Muscle layer of colon (tissue), 2 donors: ENCODE results near the gene ST6GAL1.
"Not testable (repeated sequence)": the region's sequence is repeated elsewhere in the genome, so short reads cannot be mapped to it uniquely, and the experiment has no call there.

Experiments
- H3K27ac ChIP-seq: one replicate; pipeline ENCODE4 v1.7.0; 2013; ENCODE audit warnings: low read depth, mild to moderate bottlenecking, low read length, moderate library complexity
- H3K27me3 ChIP-seq, 2 donors: one replicate each; pipeline ENCODE4 v1.7.0; 2013; ENCODE audit warnings: low read length in 2 of 2, mild to moderate bottlenecking in 2 of 2; ENCODE audit not compliant: insufficient read depth in 2 of 2, control insufficient read depth in 1 of 2
- H3K36me3 ChIP-seq: one replicate; pipeline ENCODE4 v1.7.0; 2013; ENCODE audit warnings: mild to moderate bottlenecking, low read length; ENCODE audit not compliant: insufficient read depth
- H3K4me1 ChIP-seq: one replicate; pipeline ENCODE4 v1.7.0; 2013; ENCODE audit warnings: mild to moderate bottlenecking, low read length; ENCODE audit not compliant: insufficient read depth
- H3K4me3 ChIP-seq, 2 donors: one replicate each; pipeline ENCODE4 v1.7.0; 2013; ENCODE audit warnings: low read length in 2 of 2, low read depth in 1 of 2, mild to moderate bottlenecking in 1 of 2, moderate library complexity in 1 of 2
- H3K9ac ChIP-seq: one replicate; pipeline ENCODE4 v1.7.0; 2013; ENCODE audit warnings: low read length
- H3K9me3 ChIP-seq: one replicate; pipeline ENCODE4 v1.7.0; 2013; ENCODE audit warnings: mild to moderate bottlenecking, low read length
- donor health status: abdominal sarcoma.
- donor health status: Adenocarcinoma of cecum.

Gene ST6GAL1

GRCh38 chr3:186895406-186895805 lies 34.9 kb upstream of the ST6GAL1 start:
- Histone ChIP-seq H3K9ac (no peak overlapping the region), H3K9me3 (no peaks in the 10 kb centered on the region), H3K4me3 (no peak overlapping the region), H3K27me3 (no peaks in the 10 kb centered on the region), H3K36me3 (no peaks in the 10 kb centered on the region), H3K27ac (no peak overlapping the region), H3K4me1 (no peaks in the 10 kb centered on the region)

GRCh38 chr3:186896006-186896405 lies 34.3 kb upstream of the ST6GAL1 start:
- Histone ChIP-seq H3K9me3 (no peaks in the 10 kb centered on the region), H3K9ac (no peak overlapping the region), H3K36me3 (no peaks in the 10 kb centered on the region), H3K27ac (no peak overlapping the region), H3K27me3 (no peaks in the 10 kb centered on the region), H3K4me3 (no peak overlapping the region), H3K4me1 (no peaks in the 10 kb centered on the region)

DNA sequence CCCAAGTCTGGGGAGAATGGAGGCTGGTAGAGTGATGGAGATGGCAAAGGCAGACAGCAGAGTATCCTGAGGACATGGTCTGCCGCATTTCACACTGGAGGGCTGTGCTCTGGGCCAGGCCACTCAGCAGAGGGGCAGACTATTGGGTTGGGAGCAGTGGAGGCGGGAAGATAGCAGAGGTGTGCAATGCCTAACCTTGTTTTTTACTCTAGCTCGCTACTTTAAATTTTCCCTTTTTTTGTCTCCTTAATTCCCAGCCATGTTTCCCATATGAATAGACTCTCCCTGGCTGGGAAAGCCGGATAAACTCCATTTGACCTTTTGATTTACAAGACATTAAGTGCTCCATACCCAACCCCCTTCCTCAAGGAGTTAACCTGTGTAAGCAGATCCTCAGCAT lies 33.5 kb upstream of the ST6GAL1 start:
- no peaks in the 10 kb centered on the region for H3K27me3 ChIP-seq
- no peak overlapping the region for H3K27ac ChIP-seq
- H3K9me3 ChIP-seq = no peaks in the 10 kb centered on the region
- no peak overlapping the region for H3K4me3 ChIP-seq
- H3K36me3 ChIP-seq = no peaks in the 10 kb centered on the region
- no peak overlapping the region for H3K9ac ChIP-seq
- H3K4me1 ChIP-seq = no peaks in the 10 kb centered on the region

GRCh38 chr3:186901135-186901734 lies 29.1 kb upstream of the ST6GAL1 start:
- no peaks in the 10 kb centered on the region for H3K9me3 ChIP-seq
- H3K36me3 ChIP-seq = no peaks in the 10 kb centered on the region
- no peak overlapping the region for H3K9ac ChIP-seq
- no peaks in the 10 kb centered on the region for H3K27me3 ChIP-seq
- H3K4me1 ChIP-seq = no peaks in the 10 kb centered on the region
- H3K27ac ChIP-seq = no peak overlapping the region
- no peak overlapping the region for H3K4me3 ChIP-seq

GRCh38 chr3:186902154-186902553 lies 28.2 kb upstream of the ST6GAL1 start:
- H3K4me1 ChIP-seq = no peaks in the 10 kb centered on the region
- no peak overlapping the region for H3K9ac ChIP-seq
- H3K27me3 ChIP-seq = no peaks in the 10 kb centered on the region
- no peaks in the 10 kb centered on the region for H3K36me3 ChIP-seq
- H3K9me3 ChIP-seq = no peaks in the 10 kb centered on the region
- no peak overlapping the region for H3K4me3 ChIP-seq
- H3K27ac ChIP-seq = no peak overlapping the region

DNA sequence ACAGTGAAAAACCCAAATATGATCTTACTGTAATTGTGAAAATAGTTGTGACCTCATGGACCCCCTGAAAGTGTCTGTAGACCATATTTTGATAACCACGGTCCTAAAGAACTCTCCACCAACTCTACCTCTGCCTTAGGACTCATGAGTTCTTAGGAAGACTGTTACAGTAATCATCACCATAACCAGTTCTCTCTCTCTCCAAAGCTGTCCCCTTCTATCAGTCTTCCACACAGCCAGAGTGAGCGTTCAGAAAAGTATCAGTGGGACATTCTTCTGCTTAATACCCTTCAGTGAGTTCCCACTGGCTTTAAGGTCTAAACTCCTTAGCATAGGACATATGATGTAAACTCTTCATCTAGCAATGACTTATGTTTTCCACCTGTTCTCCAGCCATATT lies 27.6 kb upstream of the ST6GAL1 start:
- no peak overlapping the region for H3K27ac ChIP-seq
- H3K9me3 ChIP-seq = no peaks in the 10 kb centered on the region
- H3K36me3 ChIP-seq = no peaks in the 10 kb centered on the region
- no peak overlapping the region for H3K9ac ChIP-seq
- no peaks in the 10 kb centered on the region for H3K4me1 ChIP-seq
- no peak overlapping the region for H3K4me3 ChIP-seq
- H3K27me3 ChIP-seq = no peaks in the 10 kb centered on the region

GRCh38 chr3:186903676-186904075 lies 26.6 kb upstream of the ST6GAL1 start:
- H3K4me1 ChIP-seq, H3K9me3 ChIP-seq, H3K36me3 ChIP-seq, H3K27me3 ChIP-seq, H3K4me3 ChIP-seq, H3K27ac ChIP-seq, H3K9ac ChIP-seq: not testable (repeated sequence)

GRCh38 chr3:186907075-186907474 lies 23.3 kb upstream of the ST6GAL1 start:
- H3K4me1 ChIP-seq, H3K27ac ChIP-seq, H3K9ac ChIP-seq, H3K36me3 ChIP-seq, H3K4me3 ChIP-seq, H3K9me3 ChIP-seq, H3K27me3 ChIP-seq: not testable (repeated sequence)

- no peak overlapping the region for H3K4me3 ChIP-seq
- H3K9ac ChIP-seq = no peak overlapping the region
- H3K36me3 ChIP-seq = no peaks in the 10 kb centered on the region
- no peak overlapping the region for H3K27ac ChIP-seq
- H3K27me3 ChIP-seq = no peaks in the 10 kb centered on the region
- no peaks in the 10 kb centered on the region for H3K4me1 ChIP-seq
- no peaks in the 10 kb centered on the region for H3K9me3 ChIP-seq
Measured at GRCh38 chr3:186909078-186909853, 21.1 kb upstream of the ST6GAL1 start.

- Histone ChIP-seq H3K27me3 (no peaks in the 10 kb centered on the region), H3K36me3 (no peaks in the 10 kb centered on the region), H3K9ac (no peak overlapping the region), H3K4me3 (no peak overlapping the region), H3K4me1 (no peaks in the 10 kb centered on the region), H3K9me3 (no peaks in the 10 kb centered on the region), H3K27ac (no peak overlapping the region)
Measured at GRCh38 chr3:186915806-186916796, 14.2 kb upstream of the ST6GAL1 start.

- no peak overlapping the region for H3K9ac ChIP-seq
- H3K36me3 ChIP-seq = no peaks in the 10 kb centered on the region
- H3K27ac ChIP-seq = no peak overlapping the region
- no peak overlapping the region for H3K4me3 ChIP-seq
- H3K27me3 ChIP-seq = no peaks in the 10 kb centered on the region
- H3K4me1 ChIP-seq = no peaks in the 10 kb centered on the region
- no peaks in the 10 kb centered on the region for H3K9me3 ChIP-seq
Measured at GRCh38 chr3:186917512-186918312, 12.6 kb upstream of the ST6GAL1 start.
